GM12864 (cell line): ENCODE data around the gene RPL29.

Experiments used
- DNase-seq: peaks from one replicate; pipeline ENCODE4 v3.0.0-alpha.2; 2011; ENCODE audit warnings: low read depth
- H3K4me3 ChIP-seq: 2 replicates; pipeline ENCODE4 v1.5.1; 2011; ENCODE audit warnings: mild to moderate bottlenecking, low read depth, low read length, control low read depth
- TF ChIP-seq, protein P1 (sequence below): IDR thresholded peaks from 2 replicates; pipeline ENCODE4 v1.5.1; 2011; ENCODE audit warnings: low read depth, mild to moderate bottlenecking, moderate library complexity, low read length, control low read depth, inconsistent platforms; ENCODE audit errors: missing control alignments

The RPL29 gene

DNA sequence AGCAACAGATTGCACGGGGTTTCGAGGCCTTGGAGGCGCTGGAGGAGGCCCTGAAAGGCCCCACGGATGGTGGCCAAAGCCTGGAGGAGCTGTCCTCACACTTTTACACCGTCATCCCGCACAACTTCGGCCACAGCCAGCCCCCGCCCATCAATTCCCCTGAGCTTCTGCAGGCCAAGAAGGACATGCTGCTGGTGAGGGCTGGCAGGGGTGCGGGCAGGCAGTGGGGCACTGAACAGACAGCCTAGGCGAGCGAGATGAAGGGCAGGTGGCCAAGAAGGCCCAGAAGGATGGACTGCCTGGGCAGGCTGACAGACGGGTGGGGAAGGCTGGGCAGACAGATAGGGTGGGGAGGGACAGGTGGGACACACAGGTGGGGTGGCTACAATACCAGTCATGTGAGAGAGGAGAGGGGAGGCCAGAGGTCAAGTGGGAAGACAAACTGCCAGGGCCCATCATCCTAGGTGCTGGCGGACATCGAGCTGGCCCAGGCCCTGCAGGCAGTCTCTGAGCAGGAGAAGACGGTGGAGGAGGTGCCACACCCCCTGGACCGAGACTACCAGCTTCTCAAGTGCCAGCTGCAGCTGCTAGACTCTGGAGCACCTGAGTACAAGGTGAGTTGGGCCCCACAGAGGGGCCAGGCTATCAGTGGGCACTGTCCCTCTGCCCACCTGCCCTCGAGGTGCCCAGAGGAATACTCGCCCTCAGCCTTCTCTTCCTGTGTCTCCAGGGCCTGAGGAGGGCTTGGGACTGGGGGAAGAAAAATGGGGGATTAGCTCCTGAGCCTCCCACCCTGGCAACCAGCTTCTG, 50.5 kb downstream of the RPL29 start:
- TF ChIP-seq, protein P1, sequence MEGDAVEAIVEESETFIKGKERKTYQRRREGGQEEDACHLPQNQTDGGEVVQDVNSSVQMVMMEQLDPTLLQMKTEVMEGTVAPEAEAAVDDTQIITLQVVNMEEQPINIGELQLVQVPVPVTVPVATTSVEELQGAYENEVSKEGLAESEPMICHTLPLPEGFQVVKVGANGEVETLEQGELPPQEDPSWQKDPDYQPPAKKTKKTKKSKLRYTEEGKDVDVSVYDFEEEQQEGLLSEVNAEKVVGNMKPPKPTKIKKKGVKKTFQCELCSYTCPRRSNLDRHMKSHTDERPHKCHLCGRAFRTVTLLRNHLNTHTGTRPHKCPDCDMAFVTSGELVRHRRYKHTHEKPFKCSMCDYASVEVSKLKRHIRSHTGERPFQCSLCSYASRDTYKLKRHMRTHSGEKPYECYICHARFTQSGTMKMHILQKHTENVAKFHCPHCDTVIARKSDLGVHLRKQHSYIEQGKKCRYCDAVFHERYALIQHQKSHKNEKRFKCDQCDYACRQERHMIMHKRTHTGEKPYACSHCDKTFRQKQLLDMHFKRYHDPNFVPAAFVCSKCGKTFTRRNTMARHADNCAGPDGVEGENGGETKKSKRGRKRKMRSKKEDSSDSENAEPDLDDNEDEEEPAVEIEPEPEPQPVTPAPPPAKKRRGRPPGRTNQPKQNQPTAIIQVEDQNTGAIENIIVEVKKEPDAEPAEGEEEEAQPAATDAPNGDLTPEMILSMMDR: no peak
- H3K4me3 ChIP-seq: no peak overlapping the region
- no peak for DNase-seq

DNA sequence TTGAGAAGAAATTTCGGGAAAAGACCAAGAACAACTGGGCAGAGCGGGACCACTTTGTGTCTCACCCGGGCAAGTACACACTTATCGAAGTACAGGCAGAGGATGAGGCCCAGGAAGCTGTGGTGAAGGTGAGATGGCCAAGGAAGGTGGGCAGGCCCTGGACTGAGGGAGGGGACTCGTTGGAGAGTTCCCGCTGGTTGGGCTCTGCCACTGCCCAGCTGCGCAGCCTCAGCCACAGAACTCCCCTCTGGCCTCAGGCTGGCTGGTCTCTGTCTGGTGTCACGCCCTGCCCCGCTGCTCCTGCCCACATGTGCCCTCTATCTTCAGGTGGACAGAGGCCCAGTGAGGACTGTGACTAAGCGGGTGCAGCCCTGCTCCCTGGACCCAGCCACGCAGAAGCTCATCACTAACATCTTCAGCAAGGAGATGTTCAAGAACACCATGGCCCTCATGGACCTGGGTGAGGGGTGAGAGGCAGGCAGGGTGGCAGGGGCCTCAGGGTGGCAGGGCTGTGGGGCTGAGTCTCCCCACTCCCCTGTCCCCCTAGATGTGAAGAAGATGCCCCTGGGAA, 51.2 kb downstream of the RPL29 start:
- no peak for DNase-seq
- TF ChIP-seq, protein P1: no peak
- no peak overlapping the region for H3K4me3 ChIP-seq
